Superior temporal gyrus (tissue), 1 donor: ENCODE results near the gene TAS2R42.

Experiments used
- DNase-seq: peaks from one replicate; pipeline ENCODE4 v3.0.0-alpha.2; 2016; ENCODE audit errors: extremely low spot score

The TAS2R42 gene

GRCh38 chr12:11186837-11187236 lies at the start of gene TAS2R42:
TAS2R42 (minus strand) TSS chr12:11186937; CDS start chr12:11186937, 0 bp downstream.
- no peak for DNase-seq

- DNase-seq: no peak
These were observed 46.8 kb upstream of the TAS2R42 start for GRCh38 chr12:11233532-11233931.

GRCh38 chr12:11228296-11228879 lies 41.7 kb upstream of the TAS2R42 start:
- DNase-seq: peak; percentile 20

GRCh38 chr12:11227373-11227772 lies 40.6 kb upstream of the TAS2R42 start:
- DNase-seq: no peak

- DNase-seq: no peak
These were observed 22.4 kb upstream of the TAS2R42 start for GRCh38 chr12:11209113-11209512.

GRCh38 chr12:11204173-11204572 lies 17.4 kb upstream of the TAS2R42 start:
- DNase-seq: no peak

GRCh38 chr12:11202811-11203210 lies 16.1 kb upstream of the TAS2R42 start:
- no peak for DNase-seq

- no peak for DNase-seq
These were observed 3.7 kb downstream of the TAS2R42 start for GRCh38 chr12:11183011-11183410.

- no peak for DNase-seq
These were observed 4.2 kb downstream of the TAS2R42 start for GRCh38 chr12:11182529-11182928.

- no peak for DNase-seq
These were observed 8.5 kb downstream of the TAS2R42 start for GRCh38 chr12:11178250-11178649.

GRCh38 chr12:11174022-11174421 lies 12.7 kb downstream of the TAS2R42 start:
- no peak for DNase-seq

- peak; percentile 67 for DNase-seq
These were observed 14.6 kb downstream of the TAS2R42 start for GRCh38 chr12:11171969-11172675.

GRCh38 chr12:11171145-11171968 lies 15.4 kb downstream of the TAS2R42 start, which contains the start of gene SMIM10L1:
SMIM10L1 (plus strand) TSS chr12:11171194; CDS start chr12:11171357, 163 bp downstream.
- peak; percentile 90 for DNase-seq

- DNase-seq: no peak
These were observed 16.0 kb downstream of the TAS2R42 start for GRCh38 chr12:11170810-11171144.

GRCh38 chr12:11166300-11166699 lies 20.4 kb downstream of the TAS2R42 start:
- no peak for DNase-seq

GRCh38 chr12:11164384-11164783 lies 22.4 kb downstream of the TAS2R42 start:
- no peak for DNase-seq

GRCh38 chr12:11162502-11162901 lies 24.2 kb downstream of the TAS2R42 start:
- DNase-seq: no peak

- no peak for DNase-seq
These were observed 27.8 kb downstream of the TAS2R42 start for GRCh38 chr12:11158885-11159444.

GRCh38 chr12:11154400-11154925 lies 32.3 kb downstream of the TAS2R42 start:
- DNase-seq: no peak

- DNase-seq: no peak
These were observed 34.0 kb downstream of the TAS2R42 start for GRCh38 chr12:11152725-11153124.

- DNase-seq: no peak
These were observed 35.9 kb downstream of the TAS2R42 start for GRCh38 chr12:11150832-11151231.

GRCh38 chr12:11147420-11147819 lies 39.3 kb downstream of the TAS2R42 start:
- no peak for DNase-seq
